Upper lobe of left lung (tissue), 6 donors: ENCODE measurements around the gene MRM3. TPM values are rescaled to one million over a fixed set of nuclear protein-coding genes. Genes with fewer than 3 reads are reported as not detected.

Experiments used
- ATAC-seq, 2 donors: fragments of 200-7000 bp; cut with Tn5 transposase; one replicate each; pipeline ENCODE4 v1.9.1; 2022; ENCODE audit warnings: mild to moderate bottlenecking in 2 of 2, moderate library complexity in 2 of 2; ENCODE audit not compliant: low FRiP score in 2 of 2
- DNase-seq, 2 donors: peaks; one replicate each; pipeline ENCODE4 v3.0.0-alpha.2; 2019 to 2020
- H3K27ac ChIP-seq, 4 donors: fragments of 200-600 bp; sonication (generic); one replicate each; pipeline ENCODE4 v1.5.1; 2016 to 2019
- H3K27me3 ChIP-seq, 4 donors: fragments of 200-600 bp; sonication (generic); one replicate each; pipeline ENCODE4 v1.5.1; 2017 to 2019
- H3K36me3 ChIP-seq, 4 donors: fragments of 200-600 bp; sonication (generic); one replicate each; pipeline ENCODE4 v1.5.1; 2016 to 2019
- H3K4me1 ChIP-seq, 4 donors: fragments of 200-600 bp; sonication (generic); one replicate each; pipeline ENCODE4 v1.5.1; 2018 to 2019
- H3K4me3 ChIP-seq, 4 donors: fragments of 200-600 bp; sonication (generic); one replicate each; pipeline ENCODE4 v1.5.1; 2017 to 2019; ENCODE audit warnings: mild to moderate bottlenecking in 2 of 4, moderate library complexity in 1 of 4
- H3K9me3 ChIP-seq, 4 donors: fragments of 200-600 bp; sonication (generic); one replicate each; pipeline ENCODE4 v1.5.1; 2018 to 2019
- EP300 ChIP-seq, 4 donors: sonication (generic); formaldehyde crosslinking; IDR thresholded peaks; one replicate each; pipeline ENCODE4 v1.5.1; 2017; ENCODE audit warnings: antibody characterized with exemption in 4 of 4, control low read depth in 2 of 4
- POLR2A ChIP-seq, 4 donors: fragments of 450-650 bp; IDR thresholded peaks; one replicate each; pipeline ENCODE4 v1.5.1; 2016 to 2017; ENCODE audit warnings: antibody characterized with exemption in 4 of 4, mild to moderate bottlenecking in 2 of 4
- POLR2AphosphoS5 ChIP-seq, 2 donors: sonication (generic); formaldehyde crosslinking; IDR thresholded peaks; one replicate each; pipeline ENCODE4 v1.5.1; 2017; ENCODE audit warnings: antibody characterized with exemption in 2 of 2
- WGBS, 2 donors: methylation state at CpG; one replicate each; pipeline ENCODE4 v1.1.5; 2017 to 2018; 5-methylcytosine and 5-hydroxymethylcytosine counted together
- total RNA-seq, 6 donors: library from RNA; depleted of rRNA in 4 of 6; stranded (reverse); fragments of >200 nt in 4 of 6; gene quantifications; one replicate each; pipeline versions ENCODE4 v1.1.0 to v1.2.1, GENCODE V29; 2016 to 2021
- TF ChIP-seq, protein P1 (sequence below), 6 experiments: fragments of 450-650 bp in 4 of 6; fragments of 200-600 bp in 2 of 6; sonication (generic) in 2 of 6; IDR thresholded peaks; one replicate each; pipeline ENCODE4 v1.5.1; 2016 to 2019; ENCODE audit warnings: antibody characterized with exemption in 6 of 6
- donor health status: DM: no; HTN: no; CAD: no; lungs with moderate emphysema.
- donor health status: DM: no; HTN: yes; CAD: no; lungs with severe emphysema.

Gene MRM3
- total RNA-seq, 6 donors from 2014 or later: 9.8 to 17.8 (median 13.2) TPM

- ATAC-seq: no peak
- Histone ChIP-seq H3K4me3 (no peak overlapping the region), H3K36me3 (peaks cover 0 to 35% (median 13%) of the 10 kb centered on the region in 4 donors), H3K9me3 (no peaks in the 10 kb centered on the region), H3K4me1 (no peaks in the 10 kb centered on the region), H3K27me3 (no peaks in the 10 kb centered on the region), H3K27ac (no peak overlapping the region)
- WGBS, 2 donors: 95% methylated on average over 20 of the region's 20 CpGs
- no peak for DNase-seq
- no peak for TF ChIP-seq POLR2A (IDR thresholded peaks at IDR 0.05)
- TF ChIP-seq EP300 (IDR thresholded peaks at IDR 0.05): no peak
- TF ChIP-seq, protein P1, sequence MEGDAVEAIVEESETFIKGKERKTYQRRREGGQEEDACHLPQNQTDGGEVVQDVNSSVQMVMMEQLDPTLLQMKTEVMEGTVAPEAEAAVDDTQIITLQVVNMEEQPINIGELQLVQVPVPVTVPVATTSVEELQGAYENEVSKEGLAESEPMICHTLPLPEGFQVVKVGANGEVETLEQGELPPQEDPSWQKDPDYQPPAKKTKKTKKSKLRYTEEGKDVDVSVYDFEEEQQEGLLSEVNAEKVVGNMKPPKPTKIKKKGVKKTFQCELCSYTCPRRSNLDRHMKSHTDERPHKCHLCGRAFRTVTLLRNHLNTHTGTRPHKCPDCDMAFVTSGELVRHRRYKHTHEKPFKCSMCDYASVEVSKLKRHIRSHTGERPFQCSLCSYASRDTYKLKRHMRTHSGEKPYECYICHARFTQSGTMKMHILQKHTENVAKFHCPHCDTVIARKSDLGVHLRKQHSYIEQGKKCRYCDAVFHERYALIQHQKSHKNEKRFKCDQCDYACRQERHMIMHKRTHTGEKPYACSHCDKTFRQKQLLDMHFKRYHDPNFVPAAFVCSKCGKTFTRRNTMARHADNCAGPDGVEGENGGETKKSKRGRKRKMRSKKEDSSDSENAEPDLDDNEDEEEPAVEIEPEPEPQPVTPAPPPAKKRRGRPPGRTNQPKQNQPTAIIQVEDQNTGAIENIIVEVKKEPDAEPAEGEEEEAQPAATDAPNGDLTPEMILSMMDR (IDR thresholded peaks at IDR 0.05): no peak
- TF ChIP-seq POLR2AphosphoS5 (IDR thresholded peaks at IDR 0.05): no peak
Observed at GRCh38 chr17:814371-814770, 32.2 kb downstream of the MRM3 start.

- WGBS, 2 donors: 96 to 99% methylated on average over 17 to 19 of the region's 19 CpGs
- no peak overlapping the region for H3K27ac ChIP-seq
- no peaks in the 10 kb centered on the region for H3K4me1 ChIP-seq
- DNase-seq (no peak), ATAC-seq (no peak)
- no peaks in the 10 kb centered on the region for H3K9me3 ChIP-seq
- H3K4me3 ChIP-seq: no peak overlapping the region
- TF ChIP-seq EP300 (IDR thresholded peaks at IDR 0.05): no peak
- TF ChIP-seq POLR2A (IDR thresholded peaks at IDR 0.05): no peak
- TF ChIP-seq POLR2AphosphoS5 (IDR thresholded peaks at IDR 0.05): no peak
- TF ChIP-seq, protein P1 (IDR thresholded peaks at IDR 0.05): no peak
- H3K36me3 ChIP-seq: peaks cover 0 to 42% (median 20%) of the 10 kb centered on the region in 4 donors
- H3K27me3 ChIP-seq: no peaks in the 10 kb centered on the region
Observed at GRCh38 chr17:819251-819650, 37.1 kb downstream of the MRM3 start.

DNA sequence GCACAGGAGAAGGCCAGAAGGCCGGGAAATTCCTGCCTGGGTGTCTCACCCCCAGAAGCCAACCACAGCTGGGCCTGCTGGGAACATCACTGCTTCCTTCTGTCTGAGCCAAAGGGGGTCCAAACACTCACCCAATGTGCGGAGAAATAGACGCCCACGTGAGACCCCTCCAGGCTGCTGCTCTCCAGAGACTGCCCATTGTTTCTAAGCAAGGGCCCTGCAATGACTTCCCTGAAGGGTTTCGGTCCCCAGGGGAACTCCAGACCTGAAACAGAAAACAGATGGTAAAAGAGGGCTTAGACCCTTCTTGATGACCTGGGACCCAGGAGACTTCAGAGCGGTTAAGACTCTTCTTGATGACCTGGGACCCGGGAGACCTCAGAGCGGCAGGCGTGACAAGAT lies 41.3 kb downstream of the MRM3 start:
- ATAC-seq (no peak), DNase-seq (no peak)
- H3K27ac ChIP-seq: no peak overlapping the region
- no peaks in the 10 kb centered on the region for H3K27me3 ChIP-seq
- WGBS, 2 donors: 90 to 94% methylated on average over 7 to 9 of the region's 9 CpGs
- no peaks in the 10 kb centered on the region for H3K9me3 ChIP-seq
- peaks cover 0 to 41% (median 17%) of the 10 kb centered on the region in 4 donors for H3K36me3 ChIP-seq
- H3K4me1 ChIP-seq: no peaks in the 10 kb centered on the region
- no peak overlapping the region for H3K4me3 ChIP-seq
- TF ChIP-seq EP300 (IDR thresholded peaks at IDR 0.05): no peak

GRCh38 chr17:824378-824777 lies 42.2 kb downstream of the MRM3 start:
- ATAC-seq: no peak

DNA sequence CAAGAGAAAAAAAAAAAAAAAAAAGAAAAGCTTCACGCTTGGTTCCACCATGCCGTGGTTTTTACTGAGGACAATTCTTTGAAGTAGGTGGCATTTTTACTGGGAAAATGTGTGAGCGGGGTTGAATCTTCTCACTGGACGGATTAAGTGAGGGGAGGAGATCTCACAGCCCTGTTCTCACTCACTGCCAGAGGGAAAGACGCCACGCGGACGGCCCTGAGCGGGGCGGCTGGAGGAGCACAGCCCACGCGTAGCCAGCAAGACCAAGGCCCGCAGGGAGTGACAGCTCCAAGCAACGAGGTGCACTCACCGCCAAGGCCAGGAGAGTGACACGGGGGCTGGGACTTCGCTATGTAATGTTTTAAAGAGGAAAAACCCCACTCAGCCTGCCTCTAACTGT lies 43.1 kb downstream of the MRM3 start:
- WGBS, 2 donors: 91% methylated on average over 17 of the region's 17 CpGs
- H3K36me3 ChIP-seq: peaks cover 0 to 33% (median 12%) of the 10 kb centered on the region in 4 donors
- peak in 1 of 2 donors; percentile 38 for ATAC-seq
- TF ChIP-seq, protein P1 (IDR thresholded peaks at IDR 0.05): no peak
- TF ChIP-seq POLR2AphosphoS5 (IDR thresholded peaks at IDR 0.05) (no peak), POLR2A (IDR thresholded peaks at IDR 0.05) (no peak), EP300 (IDR thresholded peaks at IDR 0.05) (no peak)
- no peaks in the 10 kb centered on the region for H3K9me3 ChIP-seq
- H3K4me1 ChIP-seq: no peaks in the 10 kb centered on the region
- no peak for DNase-seq
- H3K27ac ChIP-seq: no peak overlapping the region
- no peak overlapping the region for H3K4me3 ChIP-seq
- no peaks in the 10 kb centered on the region for H3K27me3 ChIP-seq

More at GRCh38 chr17:824378-824777, 42.2 kb downstream of the MRM3 start:
- Histone ChIP-seq H3K9me3 (no peaks in the 10 kb centered on the region), H3K36me3 (peaks cover 0 to 36% (median 16%) of the 10 kb centered on the region in 4 donors), H3K27ac (no peak overlapping the region), H3K4me3 (no peak overlapping the region), H3K27me3 (no peaks in the 10 kb centered on the region), H3K4me1 (no peaks in the 10 kb centered on the region)
- WGBS, 2 donors: 75 to 95% methylated on average over 5 to 16 of the region's 16 CpGs
- DNase-seq: no peak
- TF ChIP-seq EP300 (IDR thresholded peaks at IDR 0.05): no peak
- TF ChIP-seq, protein P1 (IDR thresholded peaks at IDR 0.05): no peak
- no peak for TF ChIP-seq POLR2AphosphoS5 (IDR thresholded peaks at IDR 0.05)
- TF ChIP-seq POLR2A (IDR thresholded peaks at IDR 0.05): no peak
